K562 (cell line): ENCODE results near the gene TUFM. TPM values are rescaled to one million over a fixed set of nuclear protein-coding genes. Genes with fewer than 3 reads are reported as not detected.
"Not testable (repeated sequence)": the region's sequence is repeated elsewhere in the genome, so short reads cannot be mapped to it uniquely, and the experiment has no call there.

ENCODE experiments used
- ATAC-seq: fragments of 200-7000 bp; cut with Tn5 transposase; 3 replicates; pipeline ENCODE4 v1.9.1; 2020; ENCODE audit warnings: moderate library complexity
- BruUV-seq: library from RNA; stranded (reverse); fragments of 400-500 nt; replicated peaks from 2 replicates; lab custom pipeline; 2021; lab: Mats Ljungman, UMichigan
- CTCF ChIA-PET: fragments of 300-600 bp; formaldehyde crosslinking; extraction: SDS; loops from one replicate; lab custom pipeline; 2021; ENCODE audit warnings: low intra/inter-chr PET ratio; lab: Yijun Ruan, JAX
- POLR2A ChIA-PET: fragments of 300-600, 350-650 bp; sonication (Branson Sonifier 250); formaldehyde crosslinking; extraction: SDS; loops from one replicate; lab custom pipeline; 2021; ENCODE audit warnings: antibody characterized with exemption, inconsistent platforms; lab: Yijun Ruan, JAX
- DNase-seq, 4 experiments: peaks; one replicate each; pipeline versions ENCODE4 v3.0.0 to v3.0.0-alpha.2; 2011 to 2018; ENCODE audit warnings: low spot score in 3 of 4, mixed read lengths in 3 of 4; ENCODE audit errors: extremely low read depth in 1 of 4
- FAIRE-seq: peaks from 2 replicates; lab custom pipeline; 2011; peaks lifted over from hg19 to GRCh38; lab: Jason Lieb, UNC
- H2AFZ ChIP-seq: 2 replicates; pipeline ENCODE4 v1.6.0; 2011; ENCODE audit warnings: low read depth, low read length, control low read depth, inconsistent platforms
- H3K27ac ChIP-seq: fragments of 200-600 bp; 3 replicates; pipeline ENCODE4 v1.8.0; 2011; ENCODE audit warnings: low read depth, mild to moderate bottlenecking, control low read depth, inconsistent platforms, low read length, moderate library complexity, mixed read lengths; ENCODE audit errors: extremely low read depth
- H3K27me3 ChIP-seq, 2 experiments: fragments of 300-600 bp in 1 of 2; 2 replicates in 1 of 2; 3 replicates in 1 of 2; pipeline versions ENCODE4 v1.6.0 to v1.8.0; 2011; ENCODE audit warnings: inconsistent platforms in 2 of 2, low read length in 2 of 2, mild to moderate bottlenecking in 1 of 2, mixed read lengths in 1 of 2, moderate library complexity in 1 of 2; ENCODE audit not compliant: control insufficient read depth in 2 of 2, insufficient read depth in 2 of 2
- H3K36me3 ChIP-seq: fragments of 300-600 bp; 3 replicates; pipeline ENCODE4 v1.8.0; 2011; ENCODE audit warnings: mild to moderate bottlenecking, low read length, inconsistent platforms; ENCODE audit not compliant: control insufficient read depth, insufficient read depth
- H3K4me1 ChIP-seq, 2 experiments: fragments of 200-600 bp in 1 of 2; replicated peaks in 1 of 2; 2 replicates in 1 of 2; 3 replicates in 1 of 2; pipeline versions ENCODE4 v1.5.1 to v1.8.0; 2011; ENCODE audit warnings: inconsistent platforms in 2 of 2, low read length in 2 of 2, mild to moderate bottlenecking in 1 of 2, mixed read lengths in 1 of 2, moderate library complexity in 1 of 2; ENCODE audit not compliant: control insufficient read depth in 2 of 2, insufficient read depth in 2 of 2
- H3K4me2 ChIP-seq: 2 replicates; pipeline ENCODE4 v1.6.1; 2011; ENCODE audit warnings: low read length, control low read depth, inconsistent platforms, mixed read lengths; ENCODE audit not compliant: insufficient read depth
- H3K4me3 ChIP-seq: fragments of 200-600 bp; sonication (generic), shearing (Covaris generic); 2 replicates; pipeline ENCODE4 v1.5.1; 2016; ENCODE audit warnings: control low read depth, inconsistent platforms
- H3K79me2 ChIP-seq: fragments of 200-600 bp; 3 replicates; pipeline ENCODE4 v1.8.0; 2011; ENCODE audit warnings: low read length, inconsistent platforms; ENCODE audit not compliant: control insufficient read depth, insufficient read depth
- H3K9ac ChIP-seq, 2 experiments: 2 replicates each; pipeline versions ENCODE4 v1.6.0 to v1.6.1; 2011; ENCODE audit warnings: low read depth in 2 of 2, low read length in 2 of 2, control low read depth in 1 of 2, inconsistent platforms in 1 of 2, mild to moderate bottlenecking in 1 of 2, mixed read lengths in 1 of 2; ENCODE audit not compliant: insufficient read depth in 1 of 2
- H3K9me1 ChIP-seq: one replicate; pipeline ENCODE4 v1.6.0; 2011; ENCODE audit warnings: inconsistent platforms, mild to moderate bottlenecking, low read length, moderate library complexity; ENCODE audit not compliant: control insufficient read depth, insufficient read depth
- H3K9me3 ChIP-seq: replicated peaks from 2 replicates; pipeline ENCODE4 v1.5.1; 2011; ENCODE audit warnings: low read depth, low read length, inconsistent platforms; ENCODE audit not compliant: control insufficient read depth, insufficient read depth
- H4K20me1 ChIP-seq: replicated peaks from 2 replicates; pipeline ENCODE4 v1.6.1; 2011; ENCODE audit warnings: low read length, inconsistent platforms, mixed read lengths; ENCODE audit not compliant: control insufficient read depth, insufficient read depth
- CBX1 ChIP-seq: sonication (generic); IDR thresholded peaks from 2 replicates; pipeline ENCODE4 v1.6.1; 2016; ENCODE audit warnings: antibody characterized with exemption, low read depth, mild to moderate bottlenecking
- FOXA3 ChIP-seq, 2 experiments: fragments of 450-650 bp in 1 of 2; sonication (generic) in 1 of 2; formaldehyde crosslinking; IDR thresholded peaks in 1 of 2; conservative IDR thresholded peaks in 1 of 2; 2 replicates each; pipeline versions ENCODE4 v1.4.0 to v1.8.0; 2020 to 2022; ENCODE audit warnings: mild to moderate bottlenecking in 2 of 2, missing genetic modification reagents in 1 of 2
- NBN ChIP-seq: fragments of 450-650 bp; IDR thresholded peaks from 2 replicates; pipeline ENCODE4 v1.6.1; 2016; ENCODE audit warnings: low read depth, mild to moderate bottlenecking
- SMARCE1 ChIP-seq: fragments of 450-650 bp; IDR thresholded peaks from 2 replicates; pipeline ENCODE4 v1.7.1; 2016; ENCODE audit warnings: mild to moderate bottlenecking
- WGBS: fragments of 100-300 bp; shearing (Covaris generic); methylation state at CpG from one replicate; pipeline ENCODE4 v1.1.6; 2016; ENCODE audit warnings: low coverage, mixed read lengths; ENCODE audit not compliant: insufficient coverage; ENCODE audit errors: missing lambda C conversion rate; 5-methylcytosine and 5-hydroxymethylcytosine counted together
- in situ Hi-C: fragments of 300-500 bp; cut with MboI; formaldehyde crosslinking; loops from 4 replicates; pipeline ENCODE4 v1.15.0; 2018; ENCODE audit warnings: inconsistent platforms, mixed read lengths
- intact Hi-C: fragments of 100-400 bp; cut with micrococcal nuclease; formaldehyde crosslinking; loops from 2 replicates; pipeline ENCODE4 v1.14.2; 2022
- polyA plus RNA-seq, 8 experiments: library from polyadenylated mRNA; depleted of rRNA in 4 of 8; stranded (reverse) in 5 of 8; unstranded in 3 of 8; fragments of >200 nt; fragmentation: Nextera tagmentation in 2 of 8; fragmentation: Illumina TruSeq in 1 of 8; extraction: Ambion mirVana in 2 of 8; extraction: Trizol in 1 of 8; gene quantifications; 2 replicates each; pipeline versions ENCODE4 v1.2.1 to v1.2.3, GENCODE V29; 2011 to 2014; ENCODE audit warnings: inconsistent platforms in 1 of 8, missing spikeins in 1 of 8
- total RNA-seq, 7 experiments: library from RNA; depleted of rRNA in 6 of 7; stranded (reverse); fragments of >200 nt in 6 of 7; fragmentation: Illumina TruSeq in 2 of 7; extraction: Trizol in 2 of 7; gene quantifications; 2 replicates each; pipeline versions ENCODE4 v1.2.1 to v1.2.3, GENCODE V29; 2011 to 2021; ENCODE audit warnings: low replicate concordance in 1 of 7
- TF ChIP-seq, protein P1 (sequence below), 2 experiments: fragments of 450-650 bp; IDR thresholded peaks; 2 replicates each; pipeline ENCODE4 v1.6.1; 2016; ENCODE audit warnings: mild to moderate bottlenecking in 2 of 2, borderline replicate concordance in 1 of 2, low read depth in 1 of 2, moderate library complexity in 1 of 2
- TF ChIP-seq, protein P2 (sequence below): sonication (generic); formaldehyde crosslinking; IDR thresholded peaks from 2 replicates; pipeline ENCODE4 v1.9.0; 2022; ENCODE audit warnings: mild to moderate bottlenecking, missing genetic modification reagents

TUFM gene
- total and polyA plus RNA-seq, 9 of the 15 experiments (the other 6 are each of a cell fraction or from before 2014, with no cell fraction given) = 34.1 to 434 (median 256) TPM

DNA sequence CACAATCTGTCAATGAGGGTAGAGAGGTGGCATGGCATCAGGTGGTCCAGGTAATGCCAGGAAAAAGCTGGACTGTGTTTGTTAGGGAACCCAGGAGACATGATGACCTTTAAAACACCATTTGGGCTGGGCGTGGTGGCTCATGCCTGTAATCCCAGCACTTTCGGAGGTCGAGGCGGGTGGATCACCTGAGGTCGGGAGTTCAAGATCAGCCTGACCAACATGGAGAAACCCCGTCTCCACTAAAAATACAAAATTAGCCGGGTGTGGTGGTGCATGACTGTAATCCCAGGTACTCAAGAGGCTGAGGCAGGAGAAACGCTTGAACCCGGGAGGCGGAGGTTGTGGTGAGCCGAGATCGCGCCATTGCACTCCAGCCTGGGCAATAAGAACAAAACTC, 25.6 kb downstream of the TUFM start:
- CTCF ChIA-PET = not testable (repeated sequence)

DNA sequence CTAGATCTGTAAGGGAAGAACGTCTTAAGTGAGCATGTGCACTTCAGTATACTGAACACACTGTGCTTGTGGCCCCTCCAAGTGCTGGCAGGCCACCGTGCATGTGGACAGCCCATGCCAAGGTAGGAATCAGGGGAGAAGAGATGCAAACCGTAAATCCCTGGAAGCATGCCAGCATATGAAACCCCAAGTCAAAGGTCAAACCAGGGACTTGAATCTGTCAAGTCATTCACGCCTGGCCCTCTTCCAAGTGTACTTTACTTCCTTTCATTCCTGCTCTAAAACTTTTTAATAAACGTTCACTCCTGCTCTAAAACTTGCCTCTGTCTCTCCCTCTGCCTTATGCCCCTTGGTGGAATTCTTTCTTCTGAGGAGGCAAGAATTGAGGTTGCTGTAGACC, 26.1 kb downstream of the TUFM start:
- CTCF ChIA-PET = no interaction called here
- Histone ChIP-seq H3K4me3 (no peak overlapping the region), H4K20me1 (0 out of 2 replicates have a peak, but pooled peaks cover 3% of the 10 kb centered on the region), H3K27me3 (no peaks in the 10 kb centered on the region), H3K36me3 (peaks cover 19% of the 10 kb centered on the region), H3K4me1 (peaks cover 12 to 15% of the 10 kb centered on the region in 2 experiments), H3K27ac (peak overlapping the region; percentile 64; the same call in 1 of the 3 replicates), H3K4me2 (no peak overlapping the region), H3K9me3 (peaks cover 11% of the 10 kb centered on the region), H2AFZ (no peak overlapping the region), H3K9ac (no peak overlapping the region), H3K9me1 (no peaks in the 10 kb centered on the region), H3K79me2 (peaks cover 37% of the 10 kb centered on the region)
- ATAC-seq (no peak), FAIRE-seq (peak; percentile 80), DNase-seq (peak in 1 of 4 experiments; percentile 82)
- BruUV-seq = no TSS peak
- in situ Hi-C loops (no loop called here), intact Hi-C loops (no loop called here)
- WGBS = 34% methylated on average over 5 of the region's 5 CpGs
- POLR2A ChIA-PET = interaction anchor here (1.6 to 1.8 kb wide), 2 partner anchors 9 to 19 kb away, joined by 4 to 6 read pairs; no protein-coding TSS in a partner anchor
- TF ChIP-seq, protein P1, sequence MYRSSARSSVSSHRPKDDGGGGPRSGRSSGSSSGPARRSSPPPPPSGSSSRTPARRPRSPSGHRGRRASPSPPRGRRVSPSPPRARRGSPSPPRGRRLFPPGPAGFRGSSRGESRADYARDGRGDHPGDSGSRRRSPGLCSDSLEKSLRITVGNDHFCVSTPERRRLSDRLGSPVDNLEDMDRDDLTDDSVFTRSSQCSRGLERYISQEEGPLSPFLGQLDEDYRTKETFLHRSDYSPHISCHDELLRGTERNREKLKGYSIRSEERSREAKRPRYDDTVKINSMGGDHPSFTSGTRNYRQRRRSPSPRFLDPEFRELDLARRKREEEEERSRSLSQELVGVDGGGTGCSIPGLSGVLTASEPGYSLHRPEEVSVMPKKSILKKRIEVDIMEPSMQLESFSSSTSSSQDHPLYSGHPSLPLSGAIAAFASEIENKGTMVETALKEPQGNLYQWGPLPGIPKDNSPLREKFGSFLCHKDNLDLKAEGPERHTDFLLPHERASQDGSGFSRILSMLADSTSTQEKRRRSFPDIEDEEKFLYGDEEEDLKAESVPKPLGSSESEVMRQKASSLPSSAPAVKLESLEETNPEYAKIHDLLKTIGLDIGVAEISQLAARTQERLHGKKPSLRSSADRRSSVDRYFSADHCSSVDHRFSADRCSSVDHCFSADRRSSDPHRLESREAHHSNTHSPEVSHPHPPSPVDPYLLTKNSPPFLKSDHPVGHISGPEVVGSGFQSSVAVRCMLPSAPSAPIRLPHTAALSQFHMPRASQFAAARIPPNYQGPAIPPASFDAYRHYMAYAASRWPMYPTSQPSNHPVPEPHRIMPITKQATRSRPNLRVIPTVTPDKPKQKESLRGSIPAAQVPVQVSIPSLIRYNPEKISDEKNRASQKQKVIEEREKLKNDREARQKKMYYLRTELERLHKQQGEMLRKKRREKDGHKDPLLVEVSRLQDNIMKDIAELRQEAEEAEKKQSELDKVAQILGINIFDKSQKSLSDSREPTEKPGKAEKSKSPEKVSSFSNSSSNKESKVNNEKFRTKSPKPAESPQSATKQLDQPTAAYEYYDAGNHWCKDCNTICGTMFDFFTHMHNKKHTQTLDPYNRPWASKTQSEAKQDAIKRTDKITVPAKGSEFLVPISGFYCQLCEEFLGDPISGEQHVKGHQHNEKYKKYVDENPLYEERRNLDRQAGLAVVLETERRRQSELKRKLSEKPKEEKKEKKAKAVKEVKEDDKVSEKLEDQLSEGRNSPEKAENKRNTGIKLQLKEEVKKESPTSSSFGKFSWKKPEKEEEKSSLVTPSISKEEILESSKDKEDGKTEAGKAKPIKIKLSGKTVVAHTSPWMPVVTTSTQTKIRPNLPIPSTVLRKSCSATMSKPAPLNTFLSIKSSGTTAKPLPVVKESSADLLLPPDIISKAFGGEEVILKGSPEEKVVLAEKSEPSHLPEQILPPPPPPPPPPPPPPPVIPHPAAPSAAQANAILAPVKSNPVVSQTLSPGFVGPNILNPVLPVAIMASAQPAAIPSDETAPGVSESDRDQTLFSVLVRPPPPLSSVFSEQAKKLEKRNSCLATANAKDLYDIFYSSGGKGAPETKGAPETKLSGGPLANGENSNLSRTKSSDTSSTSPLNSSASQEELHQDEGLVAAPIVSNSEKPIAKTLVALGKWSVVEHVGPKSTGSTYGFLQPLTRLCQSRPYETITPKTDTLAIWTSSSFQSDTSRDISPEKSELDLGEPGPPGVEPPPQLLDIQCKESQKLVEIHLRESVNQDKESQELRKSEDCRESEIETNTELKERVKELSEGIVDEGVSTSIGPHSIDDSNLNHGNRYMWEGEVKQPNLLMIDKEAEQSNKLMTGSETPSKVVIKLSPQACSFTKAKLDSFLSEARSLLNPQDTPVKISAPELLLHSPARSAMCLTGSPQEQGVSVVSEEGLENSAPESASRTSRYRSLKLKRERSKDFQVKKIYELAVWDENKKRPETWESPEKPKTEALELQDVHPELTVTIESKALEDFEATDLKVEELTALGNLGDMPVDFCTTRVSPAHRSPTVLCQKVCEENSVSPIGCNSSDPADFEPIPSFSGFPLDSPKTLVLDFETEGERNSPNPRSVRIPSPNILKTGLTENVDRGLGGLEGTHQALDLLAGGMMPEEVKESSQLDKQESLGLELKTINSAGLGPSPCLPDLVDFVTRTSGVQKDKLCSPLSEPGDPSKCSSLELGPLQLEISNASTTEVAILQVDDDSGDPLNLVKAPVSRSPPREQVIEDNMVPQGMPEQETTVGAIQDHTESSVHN (IDR thresholded peaks at IDR 0.05; ENCODE audit: borderline replicate concordance in 1 of 2, low read depth in 1 of 2) = no peak
- TF ChIP-seq SMARCE1 = peak; percentile 30; the same call in 1 of the 2 replicates
- peak; percentile 32; the same call in 1 of the 2 replicates for TF ChIP-seq NBN

More for the DNA sequence above, 25.6 kb downstream of the TUFM start:
- Histone ChIP-seq H3K4me1 (peaks cover 16 to 18% of the 10 kb centered on the region in 2 experiments), H3K9me3 (peaks cover 11% of the 10 kb centered on the region), H3K79me2 (peaks cover 43% of the 10 kb centered on the region), H3K36me3 (peaks cover 24% of the 10 kb centered on the region), H3K27ac (peak overlapping the region; percentile 64; the same call in 1 of the 3 replicates)
- in situ Hi-C loops, H3K4me3 ChIP-seq, intact Hi-C loops, H4K20me1 ChIP-seq, H2AFZ ChIP-seq, FAIRE-seq, ATAC-seq, H3K27me3 ChIP-seq, H3K9me1 ChIP-seq, H3K4me2 ChIP-seq, DNase-seq, BruUV-seq, H3K9ac ChIP-seq: not testable (repeated sequence)
- TF ChIP-seq CBX1 (0 out of 2 replicates have a peak, but pooled peaks have one; percentile 49), FOXA3 (CRISPR knock-in tag; conservative IDR thresholded peaks at IDR 0.05 in 1 of 2, IDR thresholded peaks at IDR 0.05 in 1 of 2) (peak in 1 of 2 experiments; percentile 55; a peak in 1 of 4 replicates)
- TF ChIP-seq, protein P2, sequence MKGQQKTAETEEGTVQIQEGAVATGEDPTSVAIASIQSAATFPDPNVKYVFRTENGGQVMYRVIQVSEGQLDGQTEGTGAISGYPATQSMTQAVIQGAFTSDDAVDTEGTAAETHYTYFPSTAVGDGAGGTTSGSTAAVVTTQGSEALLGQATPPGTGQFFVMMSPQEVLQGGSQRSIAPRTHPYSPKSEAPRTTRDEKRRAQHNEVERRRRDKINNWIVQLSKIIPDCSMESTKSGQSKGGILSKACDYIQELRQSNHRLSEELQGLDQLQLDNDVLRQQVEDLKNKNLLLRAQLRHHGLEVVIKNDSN (CRISPR knock-in tag) = 0 out of 2 replicates have a peak, but pooled peaks have one; percentile 13
- 85% methylated on average over 10 of the region's 13 CpGs for WGBS
- POLR2A ChIA-PET = interaction anchor here (1.6 to 1.8 kb wide), 3 partner anchors 9 to 124 kb away, joined by 4 to 8 read pairs (median 6); no protein-coding TSS in a partner anchor
